Measurements from ENCODE around the gene STRBP. TPM values are rescaled to one million over a fixed set of nuclear protein-coding genes. Genes with fewer than 3 reads are reported as not detected.
"Not testable (repeated sequence)": the region's sequence is repeated elsewhere in the genome, so short reads cannot be mapped to it uniquely, and the experiment has no call there.

The STRBP gene
- total RNA-seq, 2 donors from 2014 or later, result 3.7 to 7.9 TPM

DNA sequence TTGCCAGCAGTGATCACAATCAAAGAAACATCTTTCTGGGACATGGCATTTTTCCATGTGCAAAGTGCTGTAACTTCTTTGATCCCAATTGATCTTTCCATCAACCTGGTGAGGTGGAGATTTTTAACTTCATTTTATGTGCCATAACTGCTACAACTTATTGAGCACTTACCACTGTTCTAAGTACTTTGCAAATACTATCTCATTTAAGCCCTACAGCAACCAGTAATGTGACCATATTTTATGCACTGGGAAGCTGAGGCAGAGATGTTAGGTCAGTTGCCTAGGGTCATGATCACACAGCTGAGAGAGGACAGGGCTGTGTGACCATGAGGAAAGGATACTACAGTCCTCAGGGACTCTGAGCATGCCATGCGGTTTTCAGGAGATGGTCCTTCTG, 17.9 kb upstream of the STRBP start:
- DNase-seq (ENCODE audit: low spot score), result no peak
- intact Hi-C loops (cut with DNase I), result no loop called here

DNA sequence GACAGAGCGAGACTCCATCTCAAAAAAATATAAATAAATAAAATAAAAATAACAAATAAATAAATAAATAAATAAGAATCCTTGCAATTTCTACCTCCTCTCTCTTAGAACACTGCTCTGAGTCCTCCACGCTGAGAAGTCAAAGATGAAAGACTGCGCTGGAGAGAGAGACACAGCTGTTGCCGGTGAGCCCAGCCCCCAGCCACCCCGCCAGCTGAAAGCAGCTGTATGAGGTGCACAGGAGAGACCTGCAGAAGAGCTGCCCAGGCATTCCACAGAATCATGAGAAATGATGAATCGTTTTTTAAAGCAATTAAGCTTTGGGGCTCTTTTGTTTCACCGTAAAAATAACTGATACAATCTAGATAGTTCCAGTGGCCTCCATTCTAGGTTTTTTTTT, 16.3 kb upstream of the STRBP start:
- intact Hi-C loops (cut with DNase I), result no loop called here
- no peak for DNase-seq (ENCODE audit: low spot score)

DNA sequence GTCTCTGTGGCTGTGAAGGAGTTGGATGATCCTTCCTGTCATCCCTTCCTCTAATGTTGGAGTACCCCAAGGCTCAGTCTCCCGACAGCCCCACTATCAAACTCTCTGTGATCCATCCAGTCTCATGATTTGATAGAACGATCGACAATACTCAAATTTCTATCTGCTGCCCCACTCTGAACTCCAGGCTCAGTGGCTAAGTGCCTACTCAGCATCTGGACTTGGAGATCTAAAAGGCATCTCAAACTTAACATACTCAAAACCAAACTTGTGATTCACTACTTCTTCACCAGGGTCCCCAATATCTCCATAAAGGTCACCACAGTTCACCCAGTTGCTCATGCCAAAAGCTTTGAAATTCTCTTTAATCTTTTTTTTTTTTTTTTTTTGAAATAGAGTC, 15.1 kb upstream of the STRBP start:
- intact Hi-C loops (cut with DNase I), result no loop called here
- DNase-seq (ENCODE audit: low spot score), result no peak

DNA sequence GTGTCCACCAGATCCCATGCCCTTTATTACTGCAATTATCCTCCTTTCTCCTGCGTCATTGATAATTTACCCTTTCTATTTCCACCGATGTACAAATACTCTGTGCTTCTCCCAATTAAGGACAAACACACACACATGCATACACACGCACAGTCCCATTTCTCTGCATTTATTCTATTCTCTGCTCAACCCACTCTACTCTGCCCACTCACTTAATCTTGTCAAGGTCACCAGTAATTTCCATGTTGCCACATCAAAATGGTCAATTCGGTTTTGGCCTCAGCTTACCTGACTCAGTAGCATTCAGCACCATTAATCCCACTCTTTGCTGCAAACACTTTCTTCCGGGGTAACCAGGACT, 14.6 kb upstream of the STRBP start:
- intact Hi-C loops (cut with DNase I), result no loop called here
- DNase-seq (ENCODE audit: low spot score), result no peak

DNA sequence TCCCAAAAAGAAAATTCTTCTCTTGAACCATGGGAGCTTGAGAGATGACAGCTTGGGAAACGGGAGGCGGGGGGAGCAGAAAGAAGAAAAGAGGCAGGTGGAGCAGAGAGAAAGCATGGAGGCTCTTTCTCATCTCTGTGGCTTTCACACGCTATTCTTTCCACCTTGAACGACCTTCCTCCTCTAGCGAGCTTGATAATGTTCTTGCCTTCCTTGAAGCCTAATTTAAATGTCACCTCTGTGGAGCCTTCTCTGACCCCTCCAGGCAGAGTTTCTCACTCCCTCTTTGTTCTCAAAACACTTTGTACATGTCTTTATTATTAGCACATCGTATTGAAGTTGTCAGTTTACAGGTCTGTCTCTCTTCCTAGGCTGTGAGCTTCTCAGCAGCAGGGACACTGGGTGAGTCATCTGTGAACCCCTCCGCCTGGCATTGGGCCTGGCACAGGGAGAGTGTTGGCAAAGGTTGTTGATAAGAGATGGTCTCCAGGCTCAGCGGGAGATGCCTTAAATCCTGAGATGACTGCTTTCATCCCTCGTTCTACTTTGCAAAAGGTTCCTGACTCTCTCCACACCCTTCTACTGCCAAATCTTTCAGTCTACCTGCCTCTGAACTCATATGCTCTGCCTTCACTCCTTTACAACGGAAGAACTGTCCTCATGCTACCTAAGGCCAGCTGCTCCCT, 14.1 kb upstream of the STRBP start:
- no peak for DNase-seq (ENCODE audit: low spot score)
- intact Hi-C loops (cut with DNase I), result no loop called here

DNA sequence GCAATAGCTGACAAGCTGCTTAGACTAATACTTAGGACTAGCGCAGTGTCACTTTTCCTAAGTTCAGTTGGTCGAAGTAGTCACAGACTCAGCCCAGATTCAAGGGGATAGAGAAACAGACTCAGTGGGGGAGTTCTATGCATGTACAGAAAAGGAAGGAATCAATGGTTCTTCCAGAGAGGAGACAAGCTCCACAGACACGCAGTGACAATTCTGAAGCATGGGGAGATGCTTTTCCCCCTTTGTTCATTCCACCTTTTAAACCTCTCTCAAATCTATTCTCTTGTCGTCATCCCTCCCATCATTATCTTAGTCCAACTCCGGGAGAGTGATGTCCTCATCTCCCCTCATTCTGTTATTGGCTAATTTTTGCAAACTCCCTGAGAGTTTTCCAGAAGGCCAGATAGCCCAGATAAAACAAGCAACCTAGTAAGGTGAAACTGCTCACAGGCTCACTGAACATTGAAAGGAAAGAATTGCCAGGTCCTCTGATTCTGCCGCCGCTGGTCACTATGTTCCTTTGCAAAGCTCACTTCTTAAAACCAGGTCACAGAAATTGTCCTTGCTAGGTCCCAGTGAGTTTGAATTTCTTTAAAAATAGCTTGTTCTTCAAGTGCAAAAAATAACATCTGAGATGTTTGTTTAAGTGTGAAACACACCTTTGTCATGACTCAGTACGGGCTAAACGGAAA, 13.4 kb upstream of the STRBP start:
- DNase-seq (ENCODE audit: low spot score), result no peak
- intact Hi-C loops (cut with DNase I), result no loop called here

DNA sequence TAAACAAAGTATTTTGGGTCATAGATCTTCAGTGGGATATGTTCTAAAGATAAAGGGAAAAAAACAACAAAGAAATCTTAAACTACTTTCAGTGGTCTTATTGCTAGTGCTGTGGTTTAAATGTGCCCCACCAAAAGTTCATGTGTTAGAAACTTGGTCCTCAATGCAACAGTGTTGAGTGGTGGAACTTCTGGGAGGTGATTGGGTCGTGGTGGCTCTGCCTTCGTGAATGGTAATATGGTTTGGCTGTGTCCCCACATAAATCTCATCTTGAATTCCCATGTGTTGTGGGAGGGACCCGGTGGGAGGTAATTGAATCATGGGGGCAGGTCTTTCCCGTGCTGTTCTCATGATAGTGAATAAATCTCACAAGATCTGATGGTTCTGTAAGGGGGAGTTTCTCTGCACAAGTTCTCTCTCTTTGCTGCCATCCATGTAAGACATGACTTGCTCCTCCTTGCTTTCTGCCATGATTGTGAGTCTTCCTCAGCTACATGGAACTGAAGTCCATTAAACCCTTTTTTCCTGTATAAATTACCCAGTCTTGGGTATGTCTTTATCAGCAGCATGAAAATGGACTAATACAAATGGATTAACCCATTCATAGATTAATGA, 10.6 kb upstream of the STRBP start:
- DNase-seq (ENCODE audit: low spot score); intact Hi-C loops (cut with DNase I): not testable (repeated sequence)

DNA sequence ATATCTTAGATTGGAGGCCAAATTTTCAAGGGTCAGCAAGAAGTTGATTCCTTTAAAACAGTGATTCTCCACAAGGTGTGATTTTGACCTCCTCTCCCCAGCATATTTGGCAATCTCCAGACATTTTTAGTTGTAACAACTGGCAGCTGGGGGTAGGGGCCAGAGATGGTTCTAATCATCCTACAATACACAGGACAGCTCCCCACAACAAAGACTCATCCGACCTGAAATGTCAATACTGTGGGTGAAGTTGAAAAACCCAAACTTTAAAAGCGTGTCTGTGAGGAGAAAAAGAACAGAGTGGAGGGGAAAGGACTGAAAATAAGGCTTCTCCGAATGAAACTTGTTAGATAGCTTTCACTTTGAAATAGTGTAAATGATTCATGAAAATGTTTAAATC, 10.0 kb upstream of the STRBP start:
- DNase-seq (ENCODE audit: low spot score), result no peak
- intact Hi-C loops (cut with DNase I), result no loop called here

DNA sequence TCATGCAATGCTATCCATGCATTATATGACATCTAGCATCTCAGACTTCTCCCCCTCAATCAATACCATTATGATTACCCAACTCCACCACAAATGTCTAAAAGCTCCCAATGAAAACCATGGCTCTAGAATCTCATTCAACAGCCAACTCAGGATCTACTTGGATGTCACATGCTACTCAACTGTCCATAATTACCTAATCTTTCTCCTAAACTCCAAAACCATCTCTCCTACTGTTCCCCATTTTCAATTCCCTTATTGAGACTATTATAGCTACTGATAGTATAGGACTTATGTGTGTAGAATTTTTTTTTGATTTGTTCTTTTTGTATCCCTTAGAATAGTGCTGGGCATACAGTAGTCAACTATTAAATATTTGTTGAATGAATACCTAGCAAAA, 8.2 kb upstream of the STRBP start:
- no peak for DNase-seq (ENCODE audit: low spot score)
- intact Hi-C loops (cut with DNase I), result no loop called here

DNA sequence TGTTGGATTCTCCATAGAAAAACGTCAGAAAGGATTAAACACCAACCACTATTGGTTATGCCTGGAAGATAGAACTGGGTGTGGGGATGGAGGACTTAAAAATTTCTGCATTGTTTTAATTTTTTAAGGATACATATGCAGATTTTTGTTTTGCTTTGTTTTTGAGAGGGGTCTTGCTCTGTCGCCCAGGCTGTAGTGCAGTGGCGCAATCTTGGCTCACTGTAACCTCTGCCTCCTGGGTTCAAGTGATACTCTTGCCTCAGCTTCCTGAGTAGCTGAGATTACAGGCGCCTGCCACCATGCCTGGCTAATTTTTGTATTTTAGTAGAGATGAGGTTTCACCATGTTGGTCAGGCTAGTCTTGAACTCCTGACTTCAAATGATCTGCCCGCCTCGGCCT, 2.7 kb upstream of the STRBP start:
- intact Hi-C loops (cut with DNase I); DNase-seq (ENCODE audit: low spot score): not testable (repeated sequence)

DNA sequence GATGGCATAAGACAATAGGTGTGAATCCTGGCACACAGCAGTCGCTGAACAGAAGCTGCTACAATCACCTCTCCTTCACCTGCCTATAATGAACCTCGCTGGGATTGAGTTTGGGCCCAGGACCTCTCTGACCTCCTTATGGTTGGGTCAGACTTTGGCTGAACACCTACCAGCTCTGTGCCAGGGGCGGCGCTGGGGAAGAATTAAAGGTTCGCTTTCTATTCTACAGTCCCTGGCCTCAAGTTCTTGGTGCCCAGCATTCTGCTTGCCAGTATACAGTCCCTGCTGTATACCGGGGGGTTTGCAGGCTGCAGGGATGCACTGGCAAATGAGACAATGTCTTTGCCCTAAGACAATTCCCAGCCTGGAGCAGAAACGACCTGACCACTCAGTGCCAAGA, 895 bp upstream of the STRBP start:
- DNase-seq (ENCODE audit: low spot score), result no peak
- intact Hi-C loops (cut with DNase I), result no loop called here

DNA sequence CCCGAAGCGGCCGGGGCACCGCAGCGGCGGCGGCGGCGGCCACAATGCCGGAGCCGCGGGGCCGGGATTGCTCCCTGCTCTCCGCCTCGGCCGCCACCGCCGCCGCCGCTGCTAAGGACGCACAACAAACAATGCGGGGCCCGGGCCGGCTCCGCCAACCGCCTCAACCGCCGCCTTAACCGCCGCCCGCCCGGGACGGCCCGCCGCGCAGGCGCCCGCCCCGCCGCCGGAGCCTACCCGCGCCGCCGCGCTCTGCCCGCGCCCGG, 254 bp downstream of the STRBP start:
- intact Hi-C loops (cut with DNase I), result no loop called here
- peak; percentile 84 for DNase-seq (ENCODE audit: low spot score)

DNA sequence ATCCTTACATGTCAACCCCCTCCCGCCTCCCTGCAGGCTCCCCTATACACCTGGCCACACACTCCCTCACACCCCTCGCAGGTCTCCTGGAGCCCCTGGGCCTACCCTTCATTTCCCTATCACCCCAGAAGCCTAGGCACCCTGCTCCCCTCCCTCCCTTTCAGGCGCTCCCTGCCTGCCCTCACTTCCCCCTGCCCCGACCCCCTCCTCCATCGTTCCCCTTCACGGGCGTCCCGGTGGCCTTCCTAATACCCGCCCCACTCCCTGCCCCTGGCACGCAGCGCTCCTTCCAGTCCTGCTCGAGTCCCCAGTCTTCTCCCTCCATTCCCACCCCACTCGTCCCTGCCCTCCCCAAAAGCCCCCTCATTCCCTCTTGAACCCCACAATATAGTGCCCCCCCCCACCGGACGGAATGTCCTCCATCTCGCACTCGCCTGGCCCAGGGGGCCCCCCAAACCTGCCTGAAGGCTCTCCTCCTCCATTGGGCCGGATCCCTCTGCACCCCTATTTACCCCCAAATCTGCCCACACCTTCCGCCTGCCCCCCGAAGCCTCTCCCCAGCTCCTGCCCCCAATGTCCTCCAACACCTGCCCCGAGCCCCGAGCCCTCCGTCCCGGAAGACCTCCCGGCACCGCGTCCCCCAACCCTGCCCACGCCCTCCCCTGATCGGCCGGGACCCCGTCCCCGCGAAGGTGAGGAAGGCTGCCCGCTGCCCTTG, 746 bp downstream of the STRBP start:
- DNase-seq (ENCODE audit: low spot score), result no peak
- intact Hi-C loops (cut with DNase I), result no loop called here

DNA sequence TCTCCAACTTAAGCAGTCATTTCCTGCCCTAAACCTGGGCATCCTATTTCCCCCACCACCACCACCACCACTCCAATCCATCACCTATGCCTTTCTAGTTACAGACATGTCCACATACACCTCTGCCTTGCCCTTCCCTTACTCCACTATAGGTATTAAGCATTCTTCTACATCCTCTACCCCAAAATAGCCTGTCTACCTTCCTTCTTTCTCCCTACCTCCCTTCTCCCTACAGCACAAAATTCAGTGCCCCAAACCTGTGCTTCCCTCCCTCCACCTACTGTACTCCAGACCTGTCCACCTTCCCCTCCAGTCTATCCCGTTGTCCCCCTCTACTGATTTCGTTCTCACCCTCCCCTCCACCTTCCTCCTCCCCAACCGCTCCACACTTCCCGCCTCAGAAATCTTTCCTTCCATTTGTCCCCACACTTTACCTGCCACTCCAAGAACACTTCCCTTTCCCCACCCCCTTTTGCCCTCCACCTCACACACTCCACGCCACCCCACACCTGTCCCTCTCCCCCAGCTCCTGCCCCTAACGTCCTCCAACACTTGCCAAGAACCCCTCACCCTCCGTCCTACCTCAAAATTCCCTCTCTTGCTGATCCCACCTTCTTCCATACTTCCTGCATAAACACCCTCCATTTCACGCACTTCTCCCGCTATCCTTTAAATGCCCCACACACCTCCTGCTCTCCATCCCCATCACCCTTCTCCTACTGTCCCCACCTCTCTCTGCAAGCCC, 1.6 kb downstream of the STRBP start:
- DNase-seq (ENCODE audit: low spot score), result no peak
- intact Hi-C loops (cut with DNase I), result no loop called here

DNA sequence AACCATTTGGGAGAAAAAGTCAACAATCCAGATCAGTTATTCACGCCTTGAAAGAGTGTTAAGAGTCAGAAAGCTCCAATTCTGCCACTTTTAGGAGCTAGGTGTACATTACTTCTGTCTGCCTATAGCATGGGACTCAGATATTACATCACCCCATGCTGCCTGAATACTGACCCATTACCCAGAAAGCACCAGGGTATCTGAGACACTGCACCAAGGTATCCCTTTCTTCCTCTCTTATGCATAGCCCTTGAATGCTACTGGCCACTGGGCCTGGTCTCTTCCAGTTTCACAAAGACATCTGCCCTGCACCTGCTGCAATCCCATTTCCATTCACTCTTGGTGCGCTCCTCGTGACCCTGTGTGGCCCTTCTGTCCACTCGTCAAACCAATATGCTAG, 2.6 kb downstream of the STRBP start:
- DNase-seq (ENCODE audit: low spot score), result no peak

DNA sequence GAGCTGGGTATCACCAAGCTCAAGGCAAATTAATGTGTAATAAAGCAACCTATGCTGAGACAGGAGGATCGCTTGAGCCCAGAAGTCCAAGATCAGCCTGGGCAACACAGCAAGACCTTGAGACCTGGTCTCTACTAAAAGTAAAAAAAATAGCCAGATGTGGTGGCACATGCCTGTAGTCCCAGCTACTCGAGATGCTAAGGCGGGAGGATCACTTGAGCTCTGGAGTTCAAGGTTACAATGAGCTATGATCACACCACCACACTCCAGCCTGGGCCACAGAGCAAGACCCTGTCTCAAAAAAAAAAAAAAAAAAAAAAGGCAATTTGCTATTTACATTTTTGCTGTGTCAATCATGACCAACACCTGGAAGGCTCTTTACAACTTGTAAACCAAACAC, 5.2 kb downstream of the STRBP start:
- DNase-seq (ENCODE audit: low spot score), result no peak
- intact Hi-C loops (cut with DNase I), result no loop called here

More for the DNA sequence above, 2.6 kb downstream of the STRBP start:
- intact Hi-C loops (cut with DNase I), result no loop called here

DNA sequence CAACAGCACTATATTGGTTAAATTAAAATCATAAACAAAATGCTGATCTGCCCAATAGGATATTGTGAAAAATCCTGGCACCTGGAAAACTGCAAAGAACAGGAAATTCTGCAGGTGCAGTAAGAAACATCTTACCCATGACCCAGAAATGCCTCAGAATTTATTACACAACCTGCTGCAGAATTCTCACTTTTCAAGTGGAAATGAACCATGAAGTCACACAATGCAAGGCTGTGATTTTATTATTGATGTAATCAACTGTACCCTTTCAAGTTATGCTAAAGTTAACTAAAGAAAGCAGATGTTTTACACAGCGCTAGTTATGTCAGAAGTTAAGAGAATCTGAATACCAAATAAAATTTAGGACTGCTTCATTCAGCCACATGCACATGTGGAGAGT, 6.0 kb downstream of the STRBP start:
- intact Hi-C loops (cut with DNase I), result no loop called here
- DNase-seq (ENCODE audit: low spot score), result no peak

DNA sequence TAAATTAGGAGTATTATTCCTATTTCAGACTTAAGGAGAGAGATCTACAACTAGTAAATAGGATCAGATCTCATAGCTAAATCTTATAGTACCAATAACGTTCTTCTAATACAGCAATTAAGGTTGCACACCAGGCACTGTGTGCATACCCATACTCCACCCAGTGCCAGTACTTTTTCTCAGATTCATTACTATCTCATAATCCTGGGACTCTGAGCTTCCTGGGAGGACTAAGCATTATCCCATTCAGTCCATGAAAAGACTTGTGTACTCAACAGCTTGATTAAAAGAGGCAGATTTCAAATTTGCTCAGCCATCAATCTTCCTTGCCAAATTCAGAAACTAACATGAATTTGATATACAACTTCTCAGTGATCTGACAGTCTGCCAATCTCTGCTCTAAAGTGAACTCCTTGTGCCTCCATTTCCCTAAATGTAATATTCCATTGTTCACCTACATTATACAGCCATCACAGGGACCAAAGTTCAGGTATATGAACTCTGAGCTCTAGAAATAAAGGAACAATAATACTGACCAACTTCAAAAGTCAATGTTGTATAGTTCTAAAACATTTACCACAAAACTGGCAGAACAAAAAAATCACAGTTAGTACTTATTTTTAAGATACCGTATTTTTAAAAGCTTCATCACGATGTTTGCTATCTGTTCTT, 7.2 kb downstream of the STRBP start:
- no peak for DNase-seq (ENCODE audit: low spot score)
- intact Hi-C loops (cut with DNase I), result no loop called here

DNA sequence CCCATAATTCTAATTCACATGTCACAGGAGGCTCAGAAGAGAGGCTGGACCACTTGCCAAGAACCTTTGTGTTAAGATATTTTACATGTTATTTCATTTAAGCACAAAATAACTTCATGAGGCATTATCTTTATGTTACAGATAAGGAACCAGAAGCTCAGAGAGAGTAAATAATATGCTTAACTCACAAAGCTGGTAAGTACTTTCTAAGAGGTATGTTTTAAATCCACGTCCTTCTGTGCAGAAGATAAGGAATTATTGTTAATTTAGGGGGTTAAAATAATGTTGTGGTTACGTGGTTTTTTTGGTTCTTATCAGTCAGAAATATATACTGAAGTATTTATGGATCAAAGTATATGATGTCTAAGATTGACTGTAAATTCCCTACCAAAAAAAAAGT, 8.0 kb downstream of the STRBP start:
- no peak for DNase-seq (ENCODE audit: low spot score)
- intact Hi-C loops (cut with DNase I), result no loop called here

All from posterior vena cava (tissue), 2 donors.